MCF 10A (cell line): ENCODE results near the gene PRKAR1B. TPM values are rescaled to one million over a fixed set of nuclear protein-coding genes. Genes with fewer than 3 reads are reported as not detected.

Experiments used
- BruUV-seq: library from RNA; stranded (reverse); fragments of 400-500 nt; replicated peaks from 2 replicates; lab custom pipeline; 2021; lab: Mats Ljungman, UMichigan
- CTCF ChIA-PET: fragments of 300-600 bp; sonication (Branson Sonifier 250); formaldehyde crosslinking; extraction: SDS; loops from one replicate; lab custom pipeline; 2021; ENCODE audit warnings: antibody characterized with exemption, inconsistent platforms; lab: Yijun Ruan, JAX
- POLR2A ChIA-PET: fragments of 300-600, 350-650 bp; sonication (Branson Sonifier 250); formaldehyde crosslinking; extraction: SDS; loops from one replicate; lab custom pipeline; 2020; ENCODE audit warnings: antibody characterized with exemption, inconsistent platforms; lab: Yijun Ruan, JAX
- DNase-seq: peaks from one replicate; pipeline ENCODE4 v3.0.0-alpha.2; 2018; ENCODE audit not compliant: unreplicated experiment
- H3K27ac Mint-ChIP-seq: one replicate; pipeline ENCODE4 v1.8.0; 2022; ENCODE audit warnings: mild to moderate bottlenecking, low read depth, mixed read lengths; ENCODE audit not compliant: unreplicated experiment
- H3K27me3 Mint-ChIP-seq: one replicate; pipeline ENCODE4 v1.8.0; 2022; ENCODE audit warnings: mixed read lengths; ENCODE audit not compliant: insufficient read depth, unreplicated experiment
- H3K36me3 Mint-ChIP-seq: one replicate; pipeline ENCODE4 v1.8.0; 2022; ENCODE audit warnings: mild to moderate bottlenecking, moderate library complexity, mixed read lengths; ENCODE audit not compliant: insufficient read depth, unreplicated experiment
- H3K4me1 Mint-ChIP-seq: one replicate; pipeline ENCODE4 v1.8.0; 2022; ENCODE audit warnings: mixed read lengths; ENCODE audit not compliant: insufficient read depth, unreplicated experiment
- H3K4me3 Mint-ChIP-seq: one replicate; pipeline ENCODE4 v1.8.0; 2022; ENCODE audit warnings: mild to moderate bottlenecking, moderate library complexity, mixed read lengths; ENCODE audit not compliant: unreplicated experiment
- H3K9me3 Mint-ChIP-seq: one replicate; pipeline ENCODE4 v1.8.0; 2022; ENCODE audit warnings: mixed read lengths; ENCODE audit not compliant: unreplicated experiment
- intact Hi-C: fragments of 100-400 bp; cut with micrococcal nuclease; formaldehyde crosslinking; loops from 2 replicates; pipeline ENCODE4 v1.14.1; 2022
- total RNA-seq: library from RNA; stranded (reverse); gene quantifications from 2 replicates; pipeline ENCODE4 v1.2.3, GENCODE V29; 2022
- TF ChIP-seq, protein P1 (sequence below): fragments of 200-600 bp; IDR thresholded peaks from one replicate; pipeline ENCODE4 v1.8.0; 2022; ENCODE audit warnings: antibody characterized with exemption, mild to moderate bottlenecking; ENCODE audit not compliant: unreplicated experiment

PRKAR1B gene
- total RNA-seq, 1 experiment from 2014 or later: 31.5 TPM

DNA sequence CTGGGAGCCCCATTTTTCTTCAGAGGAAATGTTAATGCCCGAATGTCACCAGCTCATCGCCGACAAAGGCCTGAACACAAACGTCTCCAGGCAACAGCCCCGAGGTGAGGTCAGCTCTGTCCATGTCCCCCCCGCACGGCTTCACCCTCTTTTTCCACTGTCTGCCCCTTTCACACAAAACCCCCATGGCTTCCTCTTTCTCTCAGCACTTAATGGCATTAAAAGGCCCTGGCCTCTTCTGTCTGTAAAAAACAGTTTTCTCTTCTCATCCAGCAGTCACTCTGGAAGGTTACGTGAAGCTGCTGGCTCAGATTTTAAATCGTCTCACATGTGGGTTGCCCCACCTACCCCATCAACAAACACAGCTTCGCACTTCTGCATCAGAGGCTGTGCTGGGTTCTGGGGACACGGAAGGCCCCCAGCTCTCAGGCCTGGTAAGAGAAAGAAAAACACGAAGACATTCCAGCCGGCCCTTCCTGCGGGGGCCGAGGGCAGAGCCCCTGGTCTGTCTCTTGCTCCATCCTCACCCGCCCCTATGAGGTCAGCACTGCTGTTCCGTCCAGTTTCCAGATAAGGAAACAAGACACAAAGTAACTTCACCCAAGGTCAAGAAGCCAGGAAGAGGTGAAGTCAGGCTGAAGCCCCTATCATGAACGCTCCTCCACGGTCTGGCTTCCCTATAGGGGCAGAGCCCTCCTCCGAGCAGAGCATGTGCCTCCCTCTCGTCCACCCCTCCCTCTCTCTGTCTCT lies 116.4 kb downstream of the PRKAR1B start:
- ChIA-PET POLR2A (no interaction called here), CTCF (no interaction called here)
- Mint-ChIP-seq H3K27me3 (no peaks in the 10 kb centered on the region), H3K9me3 (peaks cover 11% of the 10 kb centered on the region), H3K36me3 (peaks cover 21% of the 10 kb centered on the region), H3K4me3 (no peak overlapping the region), H3K4me1 (no peaks in the 10 kb centered on the region), H3K27ac (no peak overlapping the region)
- BruUV-seq: no TSS peak
- TF ChIP-seq, protein P1, sequence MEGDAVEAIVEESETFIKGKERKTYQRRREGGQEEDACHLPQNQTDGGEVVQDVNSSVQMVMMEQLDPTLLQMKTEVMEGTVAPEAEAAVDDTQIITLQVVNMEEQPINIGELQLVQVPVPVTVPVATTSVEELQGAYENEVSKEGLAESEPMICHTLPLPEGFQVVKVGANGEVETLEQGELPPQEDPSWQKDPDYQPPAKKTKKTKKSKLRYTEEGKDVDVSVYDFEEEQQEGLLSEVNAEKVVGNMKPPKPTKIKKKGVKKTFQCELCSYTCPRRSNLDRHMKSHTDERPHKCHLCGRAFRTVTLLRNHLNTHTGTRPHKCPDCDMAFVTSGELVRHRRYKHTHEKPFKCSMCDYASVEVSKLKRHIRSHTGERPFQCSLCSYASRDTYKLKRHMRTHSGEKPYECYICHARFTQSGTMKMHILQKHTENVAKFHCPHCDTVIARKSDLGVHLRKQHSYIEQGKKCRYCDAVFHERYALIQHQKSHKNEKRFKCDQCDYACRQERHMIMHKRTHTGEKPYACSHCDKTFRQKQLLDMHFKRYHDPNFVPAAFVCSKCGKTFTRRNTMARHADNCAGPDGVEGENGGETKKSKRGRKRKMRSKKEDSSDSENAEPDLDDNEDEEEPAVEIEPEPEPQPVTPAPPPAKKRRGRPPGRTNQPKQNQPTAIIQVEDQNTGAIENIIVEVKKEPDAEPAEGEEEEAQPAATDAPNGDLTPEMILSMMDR: no peak
- intact Hi-C loops: no loop called here
- no peak for DNase-seq

DNA sequence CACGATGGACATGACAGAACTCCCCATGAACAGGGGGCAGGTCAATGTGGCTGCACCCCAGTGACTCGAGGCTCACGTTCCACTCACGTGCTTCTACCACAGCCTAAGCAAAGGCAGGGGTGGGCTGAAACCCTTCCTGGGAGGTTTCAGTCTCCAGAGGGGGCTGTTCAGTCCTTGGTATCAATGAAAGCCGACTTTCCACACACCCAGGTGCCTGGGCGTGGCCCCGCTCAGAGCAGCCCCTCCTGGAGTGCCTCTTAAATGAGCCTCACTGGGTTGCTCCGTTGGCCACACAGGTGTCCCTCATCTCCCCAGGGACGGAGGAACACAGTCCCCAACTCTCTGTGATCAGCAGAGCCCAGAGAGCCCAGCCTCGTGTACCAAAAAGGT lies 116.9 kb downstream of the PRKAR1B start:
- TF ChIP-seq, protein P1: no peak
- no peak for DNase-seq
- no peaks in the 10 kb centered on the region for H3K27me3 Mint-ChIP-seq
- ChIA-PET POLR2A (no interaction called here), CTCF (no interaction called here)
- H3K27ac Mint-ChIP-seq: no peak overlapping the region
- no peak overlapping the region for H3K4me3 Mint-ChIP-seq
- H3K36me3 Mint-ChIP-seq: peaks cover 21% of the 10 kb centered on the region
- H3K9me3 Mint-ChIP-seq: peaks cover 11% of the 10 kb centered on the region
- intact Hi-C loops: no loop called here
- H3K4me1 Mint-ChIP-seq: no peaks in the 10 kb centered on the region
- BruUV-seq: no TSS peak

DNA sequence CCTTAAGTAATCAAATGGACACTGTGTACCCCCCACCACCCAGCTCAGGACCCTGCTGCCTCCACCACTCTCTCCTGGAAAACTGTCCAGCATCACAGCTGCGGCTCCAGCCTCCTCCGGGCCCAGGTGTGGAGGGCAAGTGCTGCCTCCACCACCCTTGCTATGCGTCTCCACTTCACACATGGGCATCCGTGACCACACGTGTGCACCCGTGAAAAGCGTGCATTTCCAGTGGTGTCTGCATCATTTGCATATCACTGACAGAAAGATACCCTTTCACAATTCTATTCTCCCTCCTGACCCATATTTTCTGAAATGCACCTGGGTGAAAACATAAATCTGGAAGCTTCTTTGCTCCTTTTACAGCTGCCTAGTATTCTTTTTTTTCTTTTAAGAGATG lies 117.7 kb downstream of the PRKAR1B start:
- Mint-ChIP-seq H3K36me3 (peaks cover 21% of the 10 kb centered on the region), H3K4me3 (no peak overlapping the region), H3K9me3 (peaks cover 11% of the 10 kb centered on the region), H3K27me3 (no peaks in the 10 kb centered on the region), H3K27ac (no peak overlapping the region), H3K4me1 (no peaks in the 10 kb centered on the region)
- no peak for DNase-seq
- ChIA-PET CTCF (no interaction called here), POLR2A (no interaction called here)
- no TSS peak for BruUV-seq
- TF ChIP-seq, protein P1: no peak
- intact Hi-C loops: no loop called here

DNA sequence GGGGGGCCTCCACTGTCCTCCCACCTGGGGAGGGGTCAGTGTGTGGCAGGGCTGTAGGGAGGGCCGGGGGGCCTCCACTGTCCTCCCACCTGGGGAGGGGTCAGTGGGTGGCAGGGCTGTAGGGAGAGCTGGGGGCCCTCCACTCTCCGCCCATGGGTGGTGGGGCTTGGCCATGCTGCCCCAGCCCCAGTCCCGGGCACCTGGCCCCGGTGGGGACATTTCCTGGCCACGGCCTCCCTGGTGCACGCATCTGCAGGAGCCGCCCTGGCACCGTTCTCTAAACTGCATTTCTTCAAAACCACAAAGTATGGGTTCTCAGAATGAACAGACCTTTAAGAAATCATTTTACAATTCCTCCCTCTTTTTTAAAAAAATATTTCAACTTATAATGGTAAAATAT lies 118.1 kb downstream of the PRKAR1B start:
- peaks cover 21% of the 10 kb centered on the region for H3K36me3 Mint-ChIP-seq
- no peaks in the 10 kb centered on the region for H3K4me1 Mint-ChIP-seq
- BruUV-seq: no TSS peak
- intact Hi-C loops: no loop called here
- H3K27me3 Mint-ChIP-seq: no peaks in the 10 kb centered on the region
- DNase-seq: no peak
- H3K27ac Mint-ChIP-seq: no peak overlapping the region
- peaks cover 11% of the 10 kb centered on the region for H3K9me3 Mint-ChIP-seq
- POLR2A ChIA-PET: no interaction called here
- TF ChIP-seq, protein P1: no peak
- H3K4me3 Mint-ChIP-seq: no peak overlapping the region
- CTCF ChIA-PET: no interaction called here
